ENCODE data around the gene DYNC2H1.
"Not testable (repeated sequence)": the region's sequence is repeated elsewhere in the genome, so short reads cannot be mapped to it uniquely, and the experiment has no call there.

Gene DYNC2H1

GRCh38 chr11:103374227-103374626, 265.0 kb downstream of the DYNC2H1 start:
- DNase-seq: not testable (repeated sequence)

DNA sequence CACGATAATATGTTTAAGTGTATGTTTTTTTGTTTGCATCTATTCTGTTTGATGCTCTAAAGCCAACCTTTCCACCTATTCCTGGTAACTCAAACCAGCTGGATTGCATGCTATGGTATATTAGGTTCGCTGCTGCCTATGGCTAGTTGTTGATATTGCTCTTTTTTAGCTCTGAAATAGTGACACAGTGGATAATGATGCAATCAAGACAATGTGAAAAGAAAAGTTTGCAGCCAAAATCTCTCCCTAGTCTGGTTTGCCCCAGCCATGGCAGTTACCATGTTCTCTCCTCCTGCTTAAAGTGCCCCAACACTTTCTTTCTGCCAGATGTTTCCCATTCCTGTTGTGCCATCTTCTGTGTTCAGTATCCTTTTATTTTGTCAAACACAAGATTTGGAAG, 269.7 kb downstream of the DYNC2H1 start:
- no peak for DNase-seq

GRCh38 chr11:103380031-103380430, 270.8 kb downstream of the DYNC2H1 start:
- DNase-seq: no peak

DNA sequence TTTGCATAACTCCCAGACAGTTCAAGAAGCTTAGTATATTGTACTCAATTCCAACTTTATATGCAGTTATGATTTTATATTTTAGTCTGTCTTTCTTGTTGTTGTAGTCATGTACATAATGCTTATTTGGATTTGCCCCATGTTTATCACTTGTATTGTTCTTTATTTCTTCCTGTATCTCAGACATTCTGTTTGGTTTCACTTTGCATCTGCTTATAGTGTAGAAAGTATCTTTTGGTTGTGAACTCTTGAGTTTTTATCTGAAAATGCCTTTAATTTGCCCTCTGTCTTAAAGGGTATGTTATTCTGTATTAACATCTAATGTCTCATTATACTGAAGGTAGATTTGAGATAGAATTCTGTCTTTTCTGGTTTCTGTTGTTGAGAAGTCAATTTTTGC, 275.4 kb downstream of the DYNC2H1 start:
- no peak for DNase-seq

GRCh38 chr11:103395612-103396011, 286.4 kb downstream of the DYNC2H1 start:
- DNase-seq: no peak

DNA sequence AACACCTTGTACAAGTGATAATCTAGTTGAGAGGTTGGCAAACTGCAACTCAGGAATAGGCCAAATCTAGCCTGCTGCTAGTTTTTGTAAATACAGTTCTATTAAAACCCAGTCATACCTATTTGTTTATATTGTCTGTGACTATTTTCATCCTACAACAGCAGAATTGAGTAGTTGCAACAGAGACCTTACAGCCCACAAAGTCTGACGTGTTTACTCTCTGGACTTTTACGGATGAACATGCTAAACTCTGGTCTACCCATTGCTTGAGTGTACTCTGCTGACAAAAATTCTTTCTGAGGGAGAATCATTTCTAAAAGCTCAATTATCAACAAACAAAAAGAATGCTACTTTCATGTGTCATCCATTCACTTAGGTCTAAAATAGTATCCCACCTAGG, 287.0 kb downstream of the DYNC2H1 start:
- no peak for DNase-seq

DNA sequence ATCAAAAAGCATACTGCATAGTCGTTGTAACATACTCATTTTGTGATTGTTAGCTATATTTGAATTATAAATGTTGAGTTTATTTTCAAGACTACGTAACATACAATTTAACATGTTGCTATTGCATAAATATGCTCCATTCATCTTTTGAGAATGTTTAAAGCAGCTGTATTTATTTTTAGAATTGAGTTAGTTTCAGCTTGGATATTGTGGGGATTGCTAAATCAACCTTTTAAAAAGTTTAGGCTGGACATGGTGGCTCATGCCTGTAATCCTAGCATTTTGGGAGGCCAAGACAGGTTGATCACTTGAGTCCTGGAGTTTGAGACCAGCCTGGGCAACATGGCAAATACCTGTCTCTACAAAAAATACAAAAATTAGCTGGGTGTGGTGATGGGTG, 288.1 kb downstream of the DYNC2H1 start:
- no peak for DNase-seq

- DNase-seq: no peak
Observed at GRCh38 chr11:103398829-103399228, 289.6 kb downstream of the DYNC2H1 start.

- no peak for DNase-seq
Observed at GRCh38 chr11:103406357-103406756, 297.1 kb downstream of the DYNC2H1 start.

DNA sequence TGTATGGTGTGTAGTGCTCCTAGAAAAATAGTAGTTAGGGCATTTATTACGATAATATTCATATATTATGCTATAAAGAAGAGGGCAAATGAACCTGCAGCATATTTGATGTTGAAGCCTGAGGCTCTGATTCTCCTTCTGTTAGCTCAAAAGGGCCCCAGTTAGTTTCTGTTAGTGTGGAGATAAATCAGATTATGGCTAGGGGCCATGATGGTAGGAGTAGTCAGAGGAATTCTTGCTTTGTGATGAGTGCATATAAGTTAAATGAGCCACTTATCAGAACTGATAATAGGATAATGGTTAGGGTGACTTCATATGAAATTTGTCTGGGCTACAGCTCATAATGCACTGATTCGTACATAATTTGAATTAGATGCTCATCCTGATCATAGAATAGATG, 298.4 kb downstream of the DYNC2H1 start:
- DNase-seq: no peak

DNA sequence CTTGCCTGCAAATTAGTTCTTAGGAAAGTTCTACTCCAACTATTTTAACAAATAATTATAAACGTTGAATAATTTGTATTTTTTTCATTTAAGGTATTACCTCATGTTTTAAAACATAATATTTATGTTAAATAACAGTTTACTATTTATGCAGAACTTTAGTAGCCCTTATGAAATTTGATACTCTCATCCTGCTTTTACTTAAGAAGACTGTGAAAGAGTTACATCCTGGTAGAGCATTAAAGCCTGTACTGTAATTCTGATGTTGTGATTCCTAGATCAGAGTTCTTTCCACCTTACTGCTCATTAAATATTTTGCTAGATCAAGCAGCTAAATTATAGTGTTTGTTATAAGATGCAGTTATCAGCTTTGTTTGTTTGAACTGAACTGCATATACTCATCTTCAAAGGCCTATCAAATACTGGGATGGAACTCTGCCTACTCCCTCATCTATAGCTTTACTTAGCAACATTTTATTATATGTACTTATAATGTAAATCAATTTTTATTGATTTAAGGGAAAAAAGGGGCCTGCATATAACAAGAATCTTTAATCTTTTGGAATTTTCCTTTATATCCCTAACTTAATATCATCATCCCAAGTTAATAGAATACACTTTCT, 304.2 kb downstream of the DYNC2H1 start:
- no peak for DNase-seq

DNA sequence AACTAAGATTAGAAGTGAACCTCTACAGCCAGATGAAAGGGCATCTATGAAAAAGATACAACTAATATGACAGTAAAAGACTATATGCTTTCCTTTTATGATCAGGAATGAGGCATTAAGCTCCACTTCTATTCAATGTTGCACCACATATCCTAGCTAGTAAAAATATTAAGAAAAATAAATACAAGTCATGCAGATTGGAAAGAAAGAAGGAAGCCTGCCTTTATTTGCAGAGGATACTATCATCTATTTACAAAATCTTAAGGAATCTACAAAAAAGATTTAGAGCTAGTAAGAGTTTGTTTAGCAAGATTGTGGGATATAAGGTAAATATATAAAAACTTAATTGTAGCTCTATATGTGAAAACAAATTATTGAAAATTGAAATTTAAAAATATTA, 308.8 kb downstream of the DYNC2H1 start:
- no peak for DNase-seq

- no peak for DNase-seq
Observed at GRCh38 chr11:103420593-103420992, 311.4 kb downstream of the DYNC2H1 start.

DNA sequence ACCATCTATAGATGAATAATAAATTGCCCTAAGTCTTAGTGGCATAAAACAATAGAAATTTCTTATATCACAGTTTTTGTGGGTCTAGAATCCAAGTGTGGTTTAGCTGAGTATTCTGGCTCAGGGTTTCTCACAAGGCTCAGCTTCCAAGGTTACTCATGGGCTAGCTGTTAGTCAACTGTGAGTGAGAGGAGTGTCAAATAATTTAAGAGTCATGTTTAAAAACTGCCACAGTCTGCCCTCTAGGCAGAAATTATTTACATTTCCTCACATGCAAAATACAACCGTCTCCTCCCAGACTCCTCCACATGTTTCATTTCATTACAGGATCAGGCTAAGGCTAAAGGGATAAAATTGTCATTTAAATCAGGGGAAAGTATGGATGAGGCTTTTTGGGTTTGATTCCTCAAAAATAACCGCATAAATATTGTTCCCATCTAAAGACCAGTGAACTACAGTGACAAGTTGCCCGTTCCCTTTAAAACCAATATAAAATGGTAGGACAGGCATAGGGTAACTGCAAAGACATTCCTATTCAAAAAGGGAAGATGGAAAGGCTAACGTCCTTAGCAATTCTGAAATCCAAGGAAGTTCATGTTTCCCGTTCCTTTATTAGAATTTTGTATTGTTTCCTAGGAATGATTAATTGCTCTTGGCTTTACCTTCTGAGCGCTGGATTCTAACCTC, 324.3 kb downstream of the DYNC2H1 start:
- no peak for DNase-seq

- no peak for DNase-seq
Observed at GRCh38 chr11:103434073-103434411, 324.8 kb downstream of the DYNC2H1 start.

GRCh38 chr11:103436131-103436770, 327.0 kb downstream of the DYNC2H1 start:
- DNase-seq: no peak

- DNase-seq: no peak
Observed at GRCh38 chr11:103441021-103441420, 331.8 kb downstream of the DYNC2H1 start.

DNA sequence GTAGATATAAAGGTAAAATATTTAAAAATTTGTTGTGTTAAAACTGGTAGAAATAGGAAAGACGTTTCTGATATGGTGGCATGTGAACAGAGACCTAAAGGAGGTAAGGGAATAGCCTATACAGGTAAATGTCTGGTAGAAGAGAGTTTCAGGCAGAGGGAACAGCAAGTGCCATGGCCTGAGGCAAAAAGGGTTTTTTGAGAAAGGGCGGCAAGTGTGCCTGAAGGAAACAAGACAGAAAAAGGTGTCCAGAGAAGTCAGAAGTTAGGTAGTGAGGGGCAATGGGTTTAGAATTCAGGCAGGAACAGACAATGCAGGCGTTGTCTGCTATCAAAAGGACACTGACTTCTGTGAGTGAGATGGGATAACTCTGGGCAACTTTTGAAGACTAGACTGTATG, 339.7 kb downstream of the DYNC2H1 start:
- no peak for DNase-seq

- DNase-seq: no peak
Observed at GRCh38 chr11:103450241-103450640, 341.0 kb downstream of the DYNC2H1 start.

- no peak for DNase-seq
Observed at GRCh38 chr11:103453126-103453525, 343.9 kb downstream of the DYNC2H1 start.

GRCh38 chr11:103453915-103454709, 344.9 kb downstream of the DYNC2H1 start:
- DNase-seq: no peak

GRCh38 chr11:103464420-103464819, 355.2 kb downstream of the DYNC2H1 start:
- DNase-seq: no peak

DNA sequence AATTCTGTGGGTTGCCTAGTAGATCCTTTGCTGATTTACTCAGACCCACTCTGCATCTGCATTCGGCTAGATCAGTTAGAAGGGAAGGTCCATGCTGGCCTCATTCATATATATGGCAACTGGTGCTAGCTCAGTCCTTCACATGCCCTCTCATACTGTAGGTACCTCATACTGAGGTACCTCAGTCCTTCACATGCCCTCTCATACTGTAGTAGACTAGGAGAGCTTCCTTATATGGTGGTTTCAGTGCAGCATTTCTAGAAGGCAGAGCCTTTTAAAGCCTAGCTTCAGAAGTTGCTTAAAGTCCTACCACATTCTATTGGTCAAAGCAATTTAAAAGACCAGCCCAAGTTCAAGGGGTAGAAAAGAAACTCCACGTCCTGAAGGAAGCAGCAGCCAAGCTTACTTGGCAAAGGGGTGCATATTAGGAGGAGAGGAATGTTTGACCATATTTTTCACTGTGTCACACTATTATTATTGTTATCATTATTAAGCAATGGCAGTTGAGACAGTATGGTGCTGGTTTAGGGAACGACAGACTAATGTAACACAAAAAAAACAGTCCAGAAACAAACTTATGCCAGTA, 356.4 kb downstream of the DYNC2H1 start:
- no peak for DNase-seq
